ENCODE data around the gene GNG4. TPM values are rescaled to one million over a fixed set of nuclear protein-coding genes. Genes with fewer than 3 reads are reported as not detected.
"Not testable (repeated sequence)": the region's sequence is repeated elsewhere in the genome, so short reads cannot be mapped to it uniquely, and the experiment has no call there.

The GNG4 gene
- polyA plus RNA-seq, 1 donor: 0.28 TPM

DNA sequence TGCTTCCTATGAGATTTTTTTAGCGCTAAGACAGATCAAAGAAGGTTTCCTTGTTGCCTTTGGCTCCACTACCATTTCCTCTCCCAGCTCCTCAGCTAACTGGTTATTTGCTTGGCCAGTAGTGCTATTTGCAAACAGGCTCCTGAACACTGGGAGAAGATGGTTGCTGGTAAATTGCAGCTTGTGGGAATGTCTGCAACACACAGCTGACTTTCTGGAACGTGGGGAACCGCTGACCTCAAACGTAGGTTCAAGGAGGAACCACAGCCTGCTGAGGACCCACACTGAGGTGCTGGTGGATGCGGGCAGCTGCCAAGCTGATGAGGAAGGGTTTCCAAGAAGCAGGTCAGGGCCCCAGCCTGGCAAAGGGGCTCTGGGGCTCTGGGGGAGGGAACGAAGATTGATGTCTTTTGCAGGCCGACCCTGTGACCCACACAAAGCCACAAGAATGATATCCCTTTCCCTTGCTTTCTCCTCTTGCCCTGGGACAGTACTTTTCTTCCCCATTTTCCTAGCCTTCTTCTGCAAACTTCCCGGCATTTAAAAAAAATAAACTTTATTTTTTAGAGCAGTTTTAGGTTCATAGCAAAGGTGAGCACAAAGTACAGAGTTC, 24.8 kb downstream of the GNG4 start:
- DNase-seq: no peak

DNA sequence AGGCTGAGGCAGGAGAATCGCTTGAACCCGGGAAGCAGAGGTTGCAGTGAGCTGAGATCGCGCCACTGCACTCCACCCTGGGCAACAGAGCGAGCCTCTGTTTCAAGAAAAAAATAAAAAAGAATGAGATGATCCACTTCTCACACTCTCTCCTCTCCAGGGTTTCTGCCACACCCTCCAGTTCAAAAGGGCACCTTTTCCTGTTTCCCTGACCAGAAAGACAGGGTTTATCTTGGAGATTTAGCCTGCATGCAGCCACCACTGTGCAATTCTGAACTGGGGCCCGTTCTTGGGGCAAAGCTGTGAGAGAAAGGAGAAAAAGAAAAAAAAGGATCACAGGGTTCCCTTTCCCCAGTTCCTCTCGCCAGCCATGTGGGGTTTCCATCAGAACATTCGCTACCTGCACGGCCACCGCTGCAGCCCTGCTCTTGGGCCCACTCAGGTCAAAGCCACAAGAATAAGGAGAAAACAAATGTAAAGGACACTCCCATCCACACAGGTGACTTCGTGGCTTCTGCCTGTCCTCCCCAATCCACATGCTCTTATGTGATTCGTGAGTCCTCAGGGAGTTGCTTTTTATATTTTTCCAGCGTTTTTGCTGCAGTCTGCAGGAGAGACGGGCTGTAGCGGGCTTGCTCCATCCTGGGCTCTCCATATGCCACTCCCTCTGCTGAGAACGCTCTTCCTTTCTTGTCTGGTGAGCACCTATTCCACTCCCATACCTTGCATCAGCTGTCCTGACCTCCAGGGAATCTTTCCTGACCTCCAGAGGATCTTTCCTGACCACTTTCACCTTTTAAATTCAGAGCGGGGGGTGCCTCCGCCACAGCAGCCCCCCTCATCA, 26.4 kb downstream of the GNG4 start:
- DNase-seq: no peak

DNA sequence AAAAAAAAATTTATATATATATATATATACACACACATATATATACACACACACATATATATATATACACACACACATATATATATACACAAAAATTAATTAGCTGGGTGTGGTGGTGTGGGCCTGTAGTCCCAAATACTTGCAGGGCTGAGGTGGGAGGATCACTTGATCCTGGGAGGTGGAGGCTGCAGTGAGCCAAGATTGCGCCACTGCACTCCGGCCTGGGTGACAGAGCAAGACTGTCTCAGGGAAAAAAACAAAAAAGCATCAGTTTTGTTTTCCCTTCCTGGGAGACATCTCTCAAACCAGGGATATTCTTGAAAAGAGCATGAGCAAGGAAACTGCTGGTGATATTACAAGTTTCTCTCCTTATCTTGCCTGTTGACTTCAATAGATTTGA, 30.4 kb downstream of the GNG4 start:
- not testable (repeated sequence) for DNase-seq

DNA sequence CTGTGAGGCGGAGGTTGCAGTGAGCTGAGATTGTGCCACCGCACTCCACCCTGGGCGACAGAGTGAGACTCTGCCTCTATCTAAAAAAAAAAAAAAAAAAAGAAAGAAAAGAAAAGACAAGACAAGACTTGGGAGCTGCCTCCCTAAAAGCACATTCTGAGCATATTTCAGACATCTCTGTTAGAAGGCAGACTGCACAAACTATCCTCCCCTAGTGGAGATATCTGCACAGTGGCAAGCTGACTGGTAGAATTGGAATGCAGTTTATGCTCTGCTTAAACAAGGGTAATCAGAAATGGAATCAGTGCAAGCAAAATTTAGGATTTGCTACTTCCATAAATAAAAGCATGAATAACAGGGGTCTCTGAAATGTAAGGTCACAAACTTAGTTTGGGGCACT, 31.8 kb downstream of the GNG4 start:
- no peak for DNase-seq

DNA sequence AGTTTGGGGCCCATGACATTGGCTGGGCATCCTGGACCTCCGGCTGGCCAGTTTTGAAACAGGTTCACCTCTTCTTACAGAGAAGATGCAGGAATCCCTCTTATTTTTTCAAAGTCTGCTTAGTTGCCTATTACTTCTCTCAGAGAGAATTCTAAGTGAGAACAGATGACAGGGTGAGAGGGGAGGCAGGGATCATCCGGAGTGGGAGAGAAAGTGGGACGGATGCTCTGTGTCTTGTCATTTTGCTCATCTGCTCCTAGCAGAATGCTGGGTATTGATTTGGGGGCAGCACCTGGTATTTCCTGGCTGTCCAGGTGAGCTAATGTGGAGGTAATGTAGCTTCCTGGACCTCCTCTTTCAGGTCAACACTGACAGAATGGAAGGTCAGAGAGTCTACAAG, 32.4 kb downstream of the GNG4 start:
- no peak for DNase-seq

DNA sequence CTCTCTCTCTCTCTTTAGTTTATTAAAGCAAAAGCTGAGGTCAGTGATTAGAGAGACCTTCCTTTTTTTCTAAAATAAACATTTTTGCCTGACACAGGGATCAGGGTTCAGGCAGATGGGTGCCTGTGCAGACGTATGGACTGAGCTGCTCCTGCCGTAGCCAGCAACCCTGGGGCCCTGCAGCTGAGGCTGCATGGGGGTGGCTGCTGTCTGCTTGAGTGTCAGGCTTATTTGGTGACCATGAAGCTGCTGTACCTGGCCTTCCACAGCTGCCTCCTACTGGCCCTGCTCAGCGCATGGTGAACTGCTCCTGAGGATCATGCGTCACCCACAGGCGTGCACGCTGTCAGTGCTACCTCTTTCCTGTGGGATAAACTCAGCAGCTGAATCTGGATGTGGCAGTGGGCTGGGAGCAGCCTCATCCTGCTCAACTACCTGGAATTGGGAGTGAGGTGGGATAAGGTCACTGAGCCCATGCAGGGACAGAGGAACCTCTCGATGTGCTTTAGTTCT, 35.1 kb downstream of the GNG4 start:
- no peak for DNase-seq

DNA sequence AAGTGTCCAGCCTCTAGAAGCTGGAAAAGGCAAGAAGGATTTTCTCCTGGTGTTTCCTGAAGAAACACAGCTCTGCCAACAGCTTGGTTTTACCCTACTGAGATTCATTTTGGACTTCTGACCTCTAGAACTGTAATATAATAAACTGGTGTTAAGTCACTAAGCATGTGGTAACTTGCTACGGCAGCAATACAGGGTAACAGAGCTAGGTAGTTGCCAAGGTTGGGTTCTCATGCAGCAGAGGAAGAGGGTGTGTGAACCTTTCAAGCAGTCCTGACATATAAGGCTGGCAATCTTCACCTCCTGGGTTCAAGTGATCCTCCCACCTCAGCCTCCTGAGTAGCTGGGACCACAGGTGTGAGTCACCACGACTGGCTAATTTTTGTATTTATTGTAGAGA, 36.0 kb downstream of the GNG4 start:
- DNase-seq: no peak

DNA sequence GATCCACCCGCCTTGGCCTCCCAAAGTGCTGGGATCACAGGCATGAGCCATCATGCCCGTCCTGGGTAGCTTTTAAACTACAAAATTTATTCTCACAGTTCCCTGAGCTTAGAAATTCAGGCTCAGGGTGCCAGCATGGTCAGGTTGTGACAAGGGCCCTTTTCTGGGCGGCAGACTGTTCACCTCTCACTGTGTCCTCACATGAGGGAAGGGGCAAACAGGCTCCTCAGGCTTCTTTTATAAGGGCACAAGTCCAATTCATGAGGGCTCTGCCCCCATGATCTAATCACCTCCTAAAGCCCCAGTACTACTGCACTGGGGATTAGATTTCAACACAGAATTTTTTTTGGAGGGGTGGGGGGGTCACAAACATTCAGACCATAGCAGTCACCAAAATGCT, 36.8 kb downstream of the GNG4 start:
- DNase-seq: no peak

DNA sequence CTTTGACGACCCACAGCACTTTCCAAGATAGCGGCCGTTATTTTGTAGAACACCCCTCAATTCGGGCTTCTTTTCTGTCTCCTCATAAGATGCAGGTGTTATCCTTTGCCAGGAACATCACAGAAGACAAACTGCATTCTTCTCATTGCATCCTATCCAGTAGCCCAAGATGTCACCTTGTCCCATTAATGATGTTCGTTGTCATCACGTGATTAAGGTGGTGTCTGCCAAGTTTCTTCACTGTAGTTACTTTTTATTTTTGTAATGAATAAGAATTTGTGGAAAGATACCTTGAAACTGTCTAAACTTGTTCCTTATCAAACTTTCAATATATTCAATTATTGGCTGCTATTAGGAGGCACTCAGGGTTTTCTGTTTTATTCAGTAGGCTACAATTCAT, 39.4 kb downstream of the GNG4 start:
- DNase-seq: no peak

DNA sequence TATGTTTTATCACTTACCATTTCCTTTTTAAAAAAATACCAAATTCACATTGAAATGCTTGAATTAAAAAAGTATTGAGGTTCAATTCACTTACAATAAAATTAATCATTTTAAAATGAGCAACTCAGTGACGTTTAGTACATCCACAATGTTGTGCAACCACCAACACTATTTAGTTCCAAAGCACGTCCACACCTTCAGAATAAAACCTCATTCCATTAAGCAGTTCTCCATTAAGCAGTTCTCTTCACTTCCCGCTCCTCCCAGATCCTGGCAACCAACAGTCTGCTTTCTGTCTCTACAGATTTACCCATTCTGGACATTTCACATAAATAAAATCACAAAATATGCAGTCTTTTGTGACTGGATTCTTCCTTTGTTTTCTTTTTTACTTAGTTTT, 41.3 kb downstream of the GNG4 start:
- DNase-seq: no peak

DNA sequence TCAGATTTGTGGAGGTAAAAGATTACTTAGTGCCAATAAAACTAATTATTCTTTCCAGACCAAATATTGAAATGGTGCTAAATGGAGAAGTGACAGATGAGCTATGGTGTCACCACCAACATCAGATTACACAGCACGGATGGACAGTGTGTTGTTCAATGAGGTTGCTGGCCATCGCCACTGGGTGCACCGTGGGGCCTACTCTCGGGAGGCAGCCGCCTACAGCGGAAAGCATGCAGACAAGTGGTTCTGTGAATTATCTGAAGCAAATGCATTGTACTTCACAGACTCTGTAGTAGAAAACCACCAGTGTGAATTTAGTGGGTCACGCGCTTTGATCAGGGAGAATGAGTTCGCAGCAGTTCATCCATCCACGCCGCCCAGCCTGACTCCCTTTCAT, 42.3 kb downstream of the GNG4 start:
- no peak for DNase-seq

DNA sequence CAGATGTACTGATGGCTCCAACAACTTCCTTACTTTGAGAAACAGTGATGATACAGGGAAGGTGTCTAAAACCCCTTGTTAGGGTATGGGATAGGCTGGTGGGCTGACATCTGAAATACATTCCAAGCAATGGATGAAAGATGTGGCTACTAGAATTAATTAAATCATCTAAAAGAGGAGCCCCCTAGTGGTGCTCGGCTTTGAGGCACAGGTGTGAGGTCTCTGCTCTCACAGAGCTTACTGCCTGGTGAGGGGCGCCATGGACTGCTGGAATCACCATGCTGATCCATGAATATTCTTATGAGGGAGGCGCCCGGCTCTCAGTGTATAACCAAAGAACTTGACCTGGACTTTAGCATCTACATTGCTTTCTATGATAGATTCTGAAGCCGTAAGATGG, 48.5 kb downstream of the GNG4 start:
- no peak for DNase-seq

DNA sequence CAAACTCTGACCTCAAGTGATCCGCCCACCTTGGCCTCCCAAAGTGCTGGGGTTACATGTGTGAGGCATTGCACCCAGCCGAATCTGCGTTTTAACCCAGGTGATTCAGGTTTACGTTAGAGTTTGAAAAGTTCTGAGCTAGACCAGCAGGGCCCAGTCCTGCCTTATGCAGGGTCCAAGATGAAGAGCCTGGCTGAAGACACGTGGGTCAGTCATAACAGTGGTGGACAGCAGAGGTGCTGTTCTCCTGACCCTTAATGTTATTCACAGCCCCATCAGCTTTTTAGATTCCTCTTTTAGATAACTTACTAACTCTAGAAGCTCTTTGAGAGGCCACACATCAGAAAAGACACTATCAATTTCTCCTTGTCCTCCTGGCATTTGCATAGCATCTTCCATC, 50.0 kb downstream of the GNG4 start:
- no peak for DNase-seq

DNA sequence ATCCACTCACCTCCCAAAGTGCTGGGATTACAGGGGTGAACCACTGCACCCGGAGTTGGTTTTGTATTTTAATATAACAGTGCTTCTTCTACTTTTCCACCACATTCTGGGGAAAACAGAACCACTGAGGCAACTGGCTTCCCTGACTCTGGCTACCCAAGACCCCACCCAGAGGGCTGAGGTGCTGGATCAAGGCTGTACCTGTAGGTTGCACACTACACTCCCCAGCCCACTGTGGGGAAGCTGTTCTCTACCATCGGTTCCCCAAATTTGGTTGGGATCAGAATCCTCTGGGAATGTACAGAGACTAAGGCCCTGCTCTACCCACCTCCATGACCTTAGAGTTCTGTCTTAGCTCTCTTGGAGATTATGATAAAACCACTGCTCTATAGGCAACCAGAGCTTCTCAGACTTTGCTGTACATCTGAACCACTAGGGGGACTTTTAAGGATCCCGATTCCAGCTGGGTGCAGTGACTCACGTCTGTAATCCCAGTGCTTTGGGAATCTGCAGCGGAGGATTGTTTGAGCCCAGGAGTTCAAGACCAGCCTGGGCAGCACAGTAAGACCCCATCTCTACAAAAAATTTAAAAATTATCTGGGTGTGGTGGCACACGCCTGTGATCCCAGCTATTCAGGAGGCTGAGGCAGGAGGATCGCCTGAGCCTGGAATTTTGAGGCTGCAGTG, 51.6 kb downstream of the GNG4 start:
- DNase-seq: no peak

DNA sequence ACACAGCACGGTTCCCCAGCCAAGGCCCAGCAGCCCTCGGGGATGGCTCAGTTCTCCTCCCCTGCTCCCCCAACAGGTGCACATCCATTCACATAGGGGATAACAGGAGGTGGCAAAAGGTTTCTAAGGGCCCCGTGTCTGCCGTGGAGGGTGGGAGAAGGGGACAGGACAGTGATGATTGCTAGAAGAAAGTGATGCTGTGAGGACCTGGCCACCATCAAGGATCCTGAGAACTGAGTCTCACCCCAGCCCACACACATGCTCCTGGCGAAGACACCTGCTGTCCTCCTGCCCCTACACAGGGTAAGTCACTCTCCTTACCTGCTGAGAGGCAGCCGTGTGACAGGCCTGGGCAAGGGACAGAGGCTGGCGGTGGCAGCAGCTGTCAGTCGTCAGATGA, 54.5 kb downstream of the GNG4 start:
- no peak for DNase-seq

DNA sequence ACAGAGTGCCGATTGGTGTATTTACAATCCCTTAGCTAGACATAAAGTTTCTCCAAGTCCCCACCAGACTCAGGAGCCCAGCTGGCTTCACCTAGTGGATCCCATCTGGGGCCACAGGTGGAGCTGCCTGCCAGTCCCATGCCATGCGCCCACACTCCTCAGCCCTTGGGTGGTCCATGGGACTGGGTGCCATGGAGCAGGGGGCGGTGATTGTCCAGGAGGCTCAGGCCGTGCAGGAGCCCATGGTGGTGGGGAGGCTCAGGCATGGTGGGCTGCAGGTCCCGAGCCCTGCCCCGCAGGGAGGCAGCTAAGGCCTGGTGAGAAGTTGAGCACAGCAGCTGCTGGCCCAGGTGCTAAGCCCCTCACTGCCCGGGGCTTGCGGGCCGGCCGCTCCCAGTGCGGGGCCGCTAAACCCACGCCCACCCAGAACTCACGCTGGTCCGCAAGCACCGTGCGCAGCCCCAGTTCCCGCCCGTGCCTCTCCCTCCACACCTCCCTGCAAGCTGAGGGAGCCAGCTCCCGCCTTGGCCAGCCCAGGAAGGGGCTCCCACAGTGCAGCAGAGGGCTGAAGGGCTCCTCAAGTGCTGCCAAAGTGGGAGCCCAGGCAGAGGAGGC, 55.2 kb downstream of the GNG4 start:
- not testable (repeated sequence) for DNase-seq

DNA sequence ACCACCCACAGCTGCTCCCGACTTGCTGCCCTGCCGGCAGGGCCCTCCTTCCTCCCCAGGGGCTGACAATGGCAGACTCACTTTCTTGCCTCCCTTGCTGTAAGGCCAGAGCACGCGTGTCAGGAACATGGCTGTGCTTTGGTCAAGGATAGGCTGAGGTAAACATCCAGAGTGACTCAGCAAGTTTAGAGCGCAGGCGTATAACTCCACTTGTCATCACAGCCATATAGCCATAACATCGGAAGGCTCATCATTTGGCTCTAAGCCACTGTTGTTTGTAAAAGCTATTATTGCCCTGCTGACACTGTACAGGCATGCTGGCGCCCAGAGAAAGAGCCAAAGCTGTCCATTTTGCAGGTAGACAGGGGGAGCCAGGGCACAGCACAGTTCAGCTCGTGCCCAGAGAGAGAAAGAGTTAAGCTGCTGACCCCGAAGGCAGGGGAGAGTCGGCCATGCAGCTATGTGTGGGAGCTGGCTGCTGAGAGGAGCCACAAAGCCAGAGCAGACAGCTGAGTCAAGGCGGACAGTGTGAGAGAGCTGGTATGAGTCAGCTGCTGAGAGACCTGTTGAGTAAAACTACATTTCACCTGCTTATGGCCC, 60.6 kb downstream of the GNG4 start:
- no peak for DNase-seq

DNA sequence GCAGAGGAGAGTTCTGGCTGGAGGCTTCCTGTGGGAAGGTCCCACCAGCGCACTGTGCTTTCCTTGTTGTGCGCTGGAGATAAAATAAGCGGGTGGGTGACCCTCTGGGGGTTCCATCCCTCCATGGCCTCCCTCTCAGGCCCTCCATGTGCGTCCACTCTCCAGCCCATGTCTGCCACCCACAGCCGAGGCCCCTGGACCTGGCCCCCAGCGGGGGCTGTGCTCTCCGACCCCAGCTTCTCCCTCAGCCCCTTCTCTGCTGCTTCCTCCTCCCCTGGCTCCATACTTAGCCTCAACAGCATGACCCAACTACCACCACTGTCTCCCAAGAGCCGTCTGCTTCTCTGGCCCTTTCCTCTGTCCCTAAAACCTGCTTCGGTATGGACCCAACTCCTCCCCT, 61.4 kb downstream of the GNG4 start:
- DNase-seq: no peak

DNA sequence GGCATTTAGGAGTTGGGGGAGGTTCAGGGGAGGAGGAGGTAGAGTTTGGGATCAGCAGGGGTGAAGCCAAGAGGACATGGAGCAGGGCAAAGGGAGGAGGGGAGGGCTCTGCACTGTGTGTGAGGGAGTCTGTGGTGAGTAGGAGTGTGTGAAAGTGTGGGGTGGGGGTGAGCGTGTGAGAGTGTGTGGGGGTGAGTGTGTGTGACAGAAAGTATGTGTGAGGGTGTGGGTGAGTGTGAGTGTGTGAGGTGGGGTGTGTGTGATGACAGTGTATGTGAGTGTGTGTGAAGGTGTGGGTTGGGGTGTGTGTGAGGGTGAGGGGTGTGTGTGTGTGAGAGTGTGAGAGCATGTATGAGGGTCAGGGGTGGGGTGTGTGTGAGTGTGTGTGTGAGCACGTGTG, 62.6 kb downstream of the GNG4 start:
- DNase-seq: no peak

DNA sequence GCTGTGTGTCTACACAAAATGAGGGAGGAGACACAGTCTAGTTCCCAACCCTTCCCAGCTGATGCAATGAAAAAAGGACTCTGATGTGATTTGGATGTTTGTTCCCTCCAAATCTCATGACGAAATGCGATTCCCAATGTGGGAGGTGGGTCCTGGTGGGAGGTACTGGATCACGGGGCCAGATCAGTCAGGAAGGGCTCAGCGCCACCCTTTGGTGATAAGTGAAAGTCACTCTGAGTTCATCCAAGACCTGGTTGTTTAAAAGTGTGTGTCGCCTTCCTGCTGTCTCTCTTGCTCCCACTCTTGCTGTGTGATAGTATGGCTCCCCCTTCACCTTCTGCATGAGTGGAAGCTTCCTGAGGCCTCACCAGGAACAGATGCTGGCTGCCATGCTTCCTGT, 63.2 kb downstream of the GNG4 start:
- no peak for DNase-seq

DNA sequence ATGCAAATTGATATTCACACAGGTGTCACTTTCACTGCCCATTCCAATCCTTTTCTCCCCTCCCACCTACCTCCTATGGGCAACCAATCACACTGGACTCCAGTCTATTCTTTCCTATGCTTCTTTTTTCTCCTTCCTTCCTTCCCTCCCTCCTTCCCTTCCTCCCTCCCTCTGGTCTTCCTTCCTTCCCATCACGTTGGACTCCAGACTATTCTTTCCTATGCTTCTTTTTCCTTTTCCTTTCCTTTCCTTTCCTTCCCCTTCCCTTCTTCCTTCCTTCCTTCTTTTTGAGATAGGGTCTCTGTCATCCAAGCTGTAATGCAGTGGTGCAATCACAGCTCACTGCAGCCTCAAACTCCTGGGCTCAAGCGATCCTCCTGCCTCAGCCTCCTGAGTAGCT, 64.6 kb downstream of the GNG4 start:
- no peak for DNase-seq

DNA sequence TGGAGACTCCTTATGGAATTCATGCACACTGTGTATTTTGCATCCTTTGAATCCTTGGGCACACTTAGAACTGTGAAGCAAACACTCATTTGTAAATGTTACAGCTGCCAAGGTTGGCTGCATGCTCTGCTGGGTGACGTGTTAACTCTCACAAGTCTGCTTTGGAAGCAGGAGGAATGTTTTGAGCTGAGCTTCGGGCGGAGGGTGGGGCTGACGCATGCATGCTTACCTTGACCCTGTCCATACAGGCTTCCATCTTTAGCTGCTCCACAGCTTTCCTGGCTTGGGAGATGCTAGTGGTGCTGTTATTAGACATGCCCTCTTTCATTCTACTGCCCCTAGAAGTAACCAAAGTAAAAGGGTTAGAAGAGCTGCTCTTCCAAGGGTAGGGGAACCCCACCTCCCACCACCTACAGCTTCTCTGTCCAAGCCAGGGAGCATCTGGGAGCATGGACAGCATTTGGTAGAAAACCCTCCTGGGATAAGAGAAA, 66.0 kb downstream of the GNG4 start:
- no peak for DNase-seq

DNA sequence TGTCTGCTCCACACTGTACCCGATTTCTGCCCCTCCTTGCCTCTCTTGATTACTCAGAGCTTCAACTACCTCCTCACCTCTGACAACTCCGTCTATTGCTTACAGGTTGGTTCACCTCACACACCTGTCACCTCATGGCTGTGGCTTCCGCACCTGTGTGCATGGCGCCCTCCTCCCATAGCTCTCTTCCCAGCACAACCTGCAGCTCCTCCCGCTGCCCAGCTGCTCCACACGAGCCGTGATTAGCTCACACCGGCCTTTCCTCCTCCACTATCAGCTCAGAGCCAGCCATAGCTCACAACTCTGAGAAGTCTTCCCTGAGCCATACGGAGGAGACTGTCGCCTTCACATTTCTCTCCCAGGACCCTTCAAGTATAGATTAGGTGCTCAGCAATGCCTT, 67.5 kb downstream of the GNG4 start:
- no peak for DNase-seq

All from hindlimb muscle (tissue), 1 donor.